AML-193 (cell line): Measurements from ENCODE around the gene C17orf114.
"Not testable (repeated sequence)": the region's sequence is repeated elsewhere in the genome, so short reads cannot be mapped to it uniquely, and the experiment has no call there.

Source experiments
- DNase-seq, 2 experiments: peaks; one replicate each; lab custom pipeline; 2025; lab: John Stamatoyannopoulos, UW

The C17orf114 gene

DNA sequence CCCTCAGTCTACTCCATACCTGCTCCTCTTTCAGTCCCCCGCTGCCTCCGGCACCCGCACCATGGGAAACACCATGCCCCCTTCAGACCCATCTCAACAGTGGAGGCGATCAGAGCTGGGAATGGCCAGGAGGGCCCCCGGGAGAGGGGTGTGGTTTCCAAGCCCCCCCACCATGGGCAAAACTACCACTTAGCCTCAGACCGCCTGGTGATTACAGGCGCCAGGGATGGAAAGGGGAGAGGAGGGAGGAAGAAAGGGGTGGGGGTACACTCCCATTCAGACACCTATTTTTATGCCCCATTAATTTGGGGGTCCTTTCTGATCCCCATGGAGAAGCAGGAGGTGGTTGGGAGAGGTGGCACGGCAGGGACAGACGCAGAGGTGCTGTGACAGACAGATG lies at the start of gene C17orf114:
C17orf114 (minus strand) TSS at position 101 of the 400 bp plus-strand sequence.
- DNase-seq, result no peak

- DNase-seq, result no peak
These were observed 49.0 kb upstream of the C17orf114 start for GRCh38 chr17:4851084-4851483.

DNA sequence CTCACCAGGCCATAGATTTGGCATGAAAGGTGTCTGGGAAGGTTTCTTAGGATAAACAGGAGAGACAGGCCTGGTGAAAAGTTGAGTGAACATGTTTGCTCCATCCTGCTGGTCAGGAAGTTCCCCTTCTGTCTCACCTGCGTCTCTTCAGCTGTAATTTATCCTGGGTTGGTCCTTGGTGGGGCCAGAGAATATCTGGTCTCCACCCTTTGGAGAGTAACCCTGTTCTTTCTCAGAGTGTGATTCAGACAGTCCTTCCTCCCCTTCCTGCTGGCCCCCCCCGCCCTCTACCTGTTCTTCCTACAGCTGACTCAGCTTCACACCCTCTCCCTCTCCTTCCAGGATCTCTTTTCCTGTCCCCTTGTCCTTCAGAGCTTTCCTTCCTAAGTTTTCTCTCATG lies 48.1 kb upstream of the C17orf114 start:
- no peak for DNase-seq

GRCh38 chr17:4849011-4849536 lies 46.9 kb upstream of the C17orf114 start:
- DNase-seq, result no peak

DNA sequence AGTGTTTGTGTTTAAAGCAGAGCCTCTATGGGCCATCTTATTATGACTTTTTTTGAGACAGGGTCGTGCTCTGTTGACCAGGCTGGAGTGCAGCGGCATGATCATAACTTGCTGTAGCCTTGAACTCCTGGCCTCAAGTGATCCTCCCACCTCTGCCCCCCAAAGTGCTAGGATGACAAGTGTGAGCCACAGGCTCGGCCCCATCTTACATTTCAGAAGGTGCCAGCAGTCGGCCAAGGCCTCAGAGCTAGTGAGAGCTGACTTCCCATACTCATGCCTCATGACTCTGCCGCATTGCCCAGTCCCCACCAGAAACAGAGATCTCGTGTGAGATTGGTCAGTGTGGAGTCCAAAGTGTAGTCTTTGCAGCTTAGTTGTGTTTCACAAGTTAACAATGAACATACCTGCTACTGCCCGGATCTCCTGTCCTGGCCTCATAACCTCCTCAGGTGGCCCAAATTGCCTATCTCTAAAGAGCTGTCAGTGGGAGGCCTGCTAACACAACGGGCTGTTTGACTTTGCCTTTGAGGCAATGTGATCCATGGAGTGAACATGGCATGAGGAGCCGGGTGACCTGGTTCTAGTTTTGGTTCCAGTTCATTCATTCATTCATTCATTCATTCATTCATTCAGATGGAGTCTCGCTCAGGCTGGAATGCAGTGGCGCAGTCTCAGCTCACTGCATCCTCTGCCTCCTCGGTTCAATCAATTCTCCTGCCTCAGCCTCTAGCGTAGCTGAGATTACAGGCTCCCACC lies 44.7 kb upstream of the C17orf114 start:
- DNase-seq, result no peak

DNA sequence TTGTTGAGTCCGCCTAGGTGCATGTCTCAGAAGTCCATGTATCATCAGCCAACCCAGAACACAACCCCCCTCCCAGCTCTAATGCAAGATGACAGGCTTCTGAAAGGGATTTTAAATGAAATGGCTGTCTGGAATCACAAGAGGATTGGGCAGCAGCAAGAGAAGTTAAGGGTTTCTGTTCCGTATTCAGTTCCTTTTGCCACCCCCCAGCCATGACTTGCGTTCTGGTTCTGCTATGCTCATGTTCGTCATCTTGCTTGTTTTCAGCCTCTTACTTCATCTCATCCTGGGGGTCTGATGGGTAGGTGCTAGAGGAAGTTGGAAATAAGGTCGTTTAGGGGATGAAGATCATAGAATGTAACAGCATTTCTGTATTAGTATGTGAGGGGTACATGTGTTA lies 43.0 kb upstream of the C17orf114 start:
- DNase-seq, result no peak

DNA sequence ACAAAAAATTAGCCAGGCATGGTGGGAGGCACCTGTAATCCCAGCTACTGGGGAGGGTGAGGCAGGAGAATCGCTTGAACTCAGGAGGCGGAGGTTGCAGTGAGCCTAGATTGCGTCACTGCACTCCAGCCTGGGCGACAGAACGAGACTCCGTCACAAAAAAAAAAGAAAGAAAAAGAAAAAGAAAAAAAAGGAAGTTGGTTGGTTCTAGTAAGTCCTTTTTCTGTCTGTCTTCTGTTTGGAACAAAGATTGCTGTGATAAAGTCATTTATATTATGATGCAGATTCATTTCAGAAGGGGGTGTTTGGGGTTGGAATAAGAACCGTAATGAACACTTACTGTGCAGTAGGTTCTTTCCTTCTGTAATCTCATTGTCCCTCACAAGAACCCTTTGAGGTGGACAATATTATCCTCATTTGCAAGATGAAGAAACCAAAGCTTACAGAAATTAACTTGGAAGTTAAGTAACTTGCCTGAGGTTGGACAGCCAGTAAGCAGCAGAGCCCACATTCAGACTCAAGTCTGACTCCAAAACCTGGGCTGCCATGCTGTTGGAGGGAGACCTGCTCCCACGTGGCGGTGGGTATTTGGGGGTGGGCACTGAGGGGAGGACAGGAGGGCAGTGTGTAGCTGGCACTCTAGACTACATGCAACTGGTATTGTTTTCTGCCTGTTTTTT lies 41.3 kb upstream of the C17orf114 start:
- DNase-seq, result no peak

DNA sequence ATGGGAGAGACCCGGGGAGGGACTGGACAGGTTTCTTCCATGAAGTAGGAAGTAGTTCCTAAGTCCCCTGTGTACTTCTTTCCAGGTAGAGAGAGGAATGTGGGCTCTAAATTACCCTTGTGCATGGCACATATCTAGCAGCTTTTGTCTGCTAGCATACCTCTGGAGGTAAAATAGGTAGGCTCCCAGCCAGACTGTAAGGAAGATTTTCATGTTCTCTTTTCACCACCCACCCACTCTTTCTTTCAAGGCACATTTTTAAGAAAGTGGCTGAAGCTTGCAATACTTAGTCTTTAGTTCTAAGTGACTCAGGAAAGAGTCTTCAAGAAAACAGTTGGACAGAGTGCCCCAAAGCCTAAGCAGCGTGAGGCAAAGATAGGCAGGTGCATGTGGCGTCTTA lies 40.2 kb upstream of the C17orf114 start:
- no peak for DNase-seq

DNA sequence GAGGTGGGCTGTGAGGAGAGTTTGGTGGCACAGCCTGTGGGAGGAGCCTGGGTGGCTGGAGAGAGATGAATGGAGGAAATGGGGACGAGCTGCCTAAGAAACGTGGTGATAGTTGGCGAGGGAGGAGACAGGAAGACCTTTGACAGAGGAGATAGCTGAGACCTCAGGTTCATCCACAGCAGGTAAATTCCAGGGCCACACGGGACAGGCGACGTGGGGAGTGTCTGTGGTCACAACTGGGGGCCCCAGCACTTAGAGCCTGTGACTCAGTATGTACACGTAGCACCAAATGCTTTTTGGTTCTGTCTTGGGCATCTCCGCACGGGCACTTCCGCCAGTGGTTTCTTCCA lies 38.7 kb upstream of the C17orf114 start:
- no peak for DNase-seq

DNA sequence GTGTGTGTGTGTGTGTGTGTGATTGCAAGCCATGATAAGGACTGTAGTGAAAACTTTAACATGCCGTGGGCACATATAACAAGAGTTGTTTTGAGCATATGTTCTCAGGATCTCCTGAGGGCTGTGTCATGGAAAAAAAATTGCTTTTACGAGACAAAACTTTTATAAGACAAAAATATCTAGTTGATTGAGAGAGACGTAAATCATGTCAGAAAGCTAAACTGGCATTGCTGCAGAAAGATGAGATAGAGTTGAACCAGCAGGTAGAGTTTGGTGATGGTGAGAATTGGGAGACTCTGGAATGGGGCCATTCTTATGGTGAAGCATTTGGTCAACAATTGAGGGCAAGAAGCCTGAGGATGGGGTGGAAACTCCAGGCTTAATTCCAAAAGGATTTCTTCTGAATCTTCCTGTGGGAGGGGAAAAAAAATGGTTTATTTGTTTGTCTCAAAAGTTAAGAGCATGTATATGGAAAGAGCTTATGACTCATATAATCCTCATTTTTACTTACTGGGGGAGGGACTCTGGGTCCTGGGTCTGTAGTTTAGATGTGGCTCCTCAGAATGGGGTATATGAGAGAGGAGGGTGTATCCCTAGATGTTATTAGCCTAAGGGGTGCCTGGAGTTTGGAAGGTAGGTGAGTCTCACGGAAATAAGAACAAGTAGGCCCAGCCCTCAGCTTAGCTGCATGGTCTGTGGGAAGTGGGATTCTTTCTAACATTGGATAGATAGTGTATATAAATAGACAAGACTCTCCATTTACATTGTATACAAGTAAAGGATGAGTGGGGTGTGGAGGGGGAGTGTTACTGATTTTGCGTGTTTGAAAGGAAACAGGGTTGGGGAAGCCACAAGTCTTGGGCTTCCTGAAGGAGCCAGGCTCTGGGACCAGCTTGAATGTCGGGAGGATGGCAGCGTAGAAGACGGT lies 38.1 kb upstream of the C17orf114 start:
- DNase-seq, result no peak

DNA sequence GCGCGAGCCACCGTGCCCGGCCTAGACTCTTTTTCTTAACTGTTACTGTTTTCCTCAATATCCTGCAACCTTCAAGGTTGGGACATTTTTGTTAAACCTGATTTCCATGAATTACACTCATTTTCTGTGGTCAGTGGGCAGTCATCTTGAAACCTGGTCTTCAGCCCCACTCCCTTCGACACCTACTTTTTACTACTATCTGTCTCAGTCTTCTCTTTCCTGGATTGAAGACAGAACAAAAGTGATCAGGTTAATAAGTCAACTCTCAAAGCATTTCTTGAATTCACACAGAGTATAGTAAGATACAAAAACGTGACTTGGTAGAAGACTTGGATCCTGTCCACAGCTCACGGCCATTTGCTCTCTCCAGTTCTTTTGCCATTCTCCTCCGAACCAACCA lies 37.1 kb upstream of the C17orf114 start:
- no peak for DNase-seq

DNA sequence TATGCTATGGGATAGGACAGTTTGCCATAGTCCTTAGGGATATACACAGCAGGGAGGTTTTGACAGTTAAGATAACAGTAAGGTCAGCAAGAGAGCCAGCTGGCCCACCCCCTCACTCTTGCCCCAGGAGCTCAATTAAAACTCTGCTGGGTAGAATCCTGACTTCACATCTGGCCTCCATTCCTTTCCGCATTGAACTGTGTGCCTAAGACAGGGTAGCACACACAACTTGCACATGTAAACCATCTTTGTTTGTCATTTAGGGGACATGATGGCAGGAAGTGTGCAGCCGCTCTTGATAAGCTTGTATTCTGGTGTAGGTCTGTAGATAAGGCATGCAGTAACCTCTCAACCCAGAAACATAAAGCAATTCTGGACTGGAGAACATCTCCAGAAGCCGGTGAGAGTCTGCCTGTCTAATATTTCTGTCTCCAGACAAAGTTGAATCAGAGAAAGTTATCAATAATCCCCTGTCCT lies 36.2 kb upstream of the C17orf114 start:
- no peak for DNase-seq

- DNase-seq, result no peak
These were observed 35.6 kb upstream of the C17orf114 start for GRCh38 chr17:4837471-4838308.

DNA sequence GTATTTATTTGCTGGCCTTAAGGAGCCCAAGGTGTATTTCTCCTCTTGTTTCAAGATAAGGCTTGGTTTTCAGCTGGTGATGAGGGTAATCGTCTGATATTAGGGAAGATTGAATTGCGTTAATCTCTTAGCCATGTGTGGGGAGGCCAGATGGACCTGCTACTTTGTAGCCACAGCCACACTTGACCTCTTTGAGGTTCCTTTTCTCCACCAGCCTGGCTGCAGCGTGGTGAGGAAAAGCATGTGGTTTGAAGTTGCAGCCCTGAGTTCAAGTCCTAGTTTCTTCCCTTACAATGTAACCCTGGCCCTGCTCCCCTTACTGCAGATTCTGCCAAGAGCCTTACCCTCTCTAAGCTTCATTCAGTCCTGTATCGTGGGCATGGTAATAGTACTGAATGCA lies 34.1 kb upstream of the C17orf114 start:
- no peak for DNase-seq

DNA sequence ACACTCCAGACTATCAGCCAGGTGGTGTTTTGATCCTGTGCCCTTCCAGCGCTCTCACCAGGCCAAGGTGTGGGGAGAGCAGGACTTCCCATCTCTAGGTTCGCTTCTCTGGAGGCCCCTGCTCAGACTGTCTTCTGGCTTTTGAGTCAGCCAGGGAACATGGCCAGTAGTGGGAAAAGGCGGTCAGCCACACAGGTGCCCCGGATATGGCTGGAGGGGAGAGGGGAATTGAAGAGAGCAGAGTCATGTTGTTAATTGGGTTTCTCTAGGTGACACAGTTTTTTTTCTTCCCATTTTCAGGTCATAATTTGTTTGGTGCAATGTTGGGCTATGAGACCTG lies 32.5 kb upstream of the C17orf114 start:
- DNase-seq, result no peak

DNA sequence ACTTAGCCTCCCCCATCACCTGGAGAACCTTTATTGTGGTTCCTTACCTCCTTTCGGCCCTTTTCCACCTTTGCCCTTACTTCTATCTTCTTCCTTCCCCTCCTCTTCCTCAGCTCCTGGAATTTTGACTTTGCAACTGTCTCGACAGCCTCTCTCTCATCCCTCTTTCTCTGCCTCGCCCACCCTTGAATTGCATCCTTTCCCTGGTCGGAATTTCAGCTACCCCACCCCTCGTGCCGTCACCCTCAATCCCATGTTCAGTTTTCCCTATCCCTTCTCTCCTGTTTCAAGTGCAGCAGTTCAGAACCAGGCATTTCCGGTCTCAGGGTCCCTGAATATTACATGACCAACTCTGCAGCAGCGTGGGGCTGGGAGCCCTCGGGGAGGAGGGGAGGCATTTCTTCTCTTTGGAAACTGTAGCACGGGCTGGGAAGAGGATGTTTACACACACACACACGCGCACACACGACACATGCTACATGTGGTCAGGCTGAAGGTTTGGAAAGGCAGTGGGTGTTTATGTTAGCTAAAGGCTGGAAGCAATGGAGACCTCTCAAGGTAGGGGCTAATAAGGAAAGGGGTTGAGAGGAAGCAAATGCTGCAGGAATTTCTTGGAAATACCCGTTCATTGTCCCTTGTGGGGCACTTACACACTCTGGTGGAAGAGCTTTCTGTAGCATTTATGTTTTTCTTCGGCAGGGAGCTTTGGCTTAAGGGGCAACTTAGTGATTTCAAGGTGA lies 32.0 kb upstream of the C17orf114 start:
- no peak for DNase-seq

DNA sequence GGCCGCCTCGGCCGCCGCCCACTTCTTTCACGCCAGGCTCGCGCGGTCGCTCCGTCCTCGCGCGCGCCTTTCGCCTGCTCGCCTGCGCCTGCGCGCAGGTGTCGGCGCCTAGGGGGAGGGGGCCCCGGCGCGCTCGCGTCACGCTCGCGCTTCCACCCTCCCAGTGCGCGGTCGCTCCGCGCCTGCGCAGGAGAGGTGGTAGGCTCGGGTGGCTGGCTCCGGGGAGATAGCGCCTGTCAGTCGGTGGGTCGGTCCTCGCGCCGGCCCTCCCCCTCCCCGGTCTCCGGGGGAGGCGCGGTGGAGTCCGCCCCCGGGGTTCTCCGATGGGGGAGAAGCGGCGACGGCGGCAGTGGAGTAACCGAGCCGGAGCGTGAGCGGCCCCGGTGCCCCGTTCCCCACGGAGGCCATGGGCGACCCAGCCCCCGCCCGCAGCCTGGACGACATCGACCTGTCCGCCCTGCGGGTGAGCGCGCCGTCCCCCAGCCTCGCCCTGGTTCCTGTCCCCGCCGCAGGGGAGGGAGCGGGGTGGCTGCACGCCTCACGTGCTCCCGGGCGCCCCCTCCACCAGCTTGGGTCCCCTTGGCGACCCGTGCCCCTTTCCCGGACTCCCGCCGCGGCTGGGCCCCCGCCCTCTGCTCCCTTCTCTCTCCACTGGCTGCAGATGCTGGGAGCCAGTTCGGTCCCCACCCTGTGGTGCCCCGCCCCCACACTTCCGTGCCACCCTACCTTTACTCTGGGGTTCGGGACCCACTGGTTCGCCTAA lies 31.2 kb upstream of the C17orf114 start, which contains the start of gene MINK1:
MINK1 (plus strand) TSS at position 163 of the 763 bp plus-strand sequence; CDS start at position 407, 244 bp downstream.
- peak; percentile 56 for DNase-seq

DNA sequence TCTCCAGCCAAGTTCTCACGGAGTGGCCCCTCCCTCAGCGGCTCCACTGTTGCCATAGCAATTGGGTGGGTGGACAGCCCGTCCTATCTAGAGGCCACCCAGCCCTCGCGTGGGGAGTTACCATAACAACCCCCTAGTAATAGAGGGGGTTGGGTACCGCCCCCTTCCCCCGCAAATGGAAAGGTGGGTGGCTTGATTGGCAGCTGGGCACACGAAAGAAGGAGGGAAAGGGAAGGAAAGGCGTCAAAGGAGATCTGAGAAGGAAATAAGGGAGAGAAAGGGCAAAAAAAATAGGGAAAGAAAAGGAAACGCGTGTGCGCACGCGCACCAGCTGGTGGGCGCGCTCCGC lies 30.7 kb upstream of the C17orf114 start:
- not testable (repeated sequence) for DNase-seq

GRCh38 chr17:4827399-4827798 lies 25.3 kb upstream of the C17orf114 start:
- DNase-seq, result no peak
